Measurements from ENCODE around the gene CCDC136.

DNA sequence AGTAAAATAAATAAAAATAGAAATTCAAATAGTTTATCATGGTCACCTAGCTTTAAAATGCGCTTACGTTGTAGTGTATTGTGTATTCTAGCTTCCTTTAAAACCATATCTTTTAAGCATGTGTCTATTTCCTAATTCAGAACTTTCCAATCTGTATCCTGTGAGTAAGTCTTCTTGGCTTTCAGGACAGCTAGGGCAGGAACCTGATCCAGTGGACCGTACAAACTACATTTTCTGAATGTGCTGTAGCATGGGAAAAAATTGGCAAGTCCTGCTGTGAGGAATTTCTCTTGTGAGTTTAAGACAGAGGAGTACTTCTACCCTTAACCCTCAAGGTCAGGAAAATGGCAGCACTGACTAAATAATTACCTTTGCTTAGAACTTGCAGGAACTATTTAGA lies 28.2 kb upstream of the CCDC136 start:
- no peak for TF ChIP-seq POLR2A (IDR thresholded peaks at IDR 0.05)
- TF ChIP-seq, protein P1, sequence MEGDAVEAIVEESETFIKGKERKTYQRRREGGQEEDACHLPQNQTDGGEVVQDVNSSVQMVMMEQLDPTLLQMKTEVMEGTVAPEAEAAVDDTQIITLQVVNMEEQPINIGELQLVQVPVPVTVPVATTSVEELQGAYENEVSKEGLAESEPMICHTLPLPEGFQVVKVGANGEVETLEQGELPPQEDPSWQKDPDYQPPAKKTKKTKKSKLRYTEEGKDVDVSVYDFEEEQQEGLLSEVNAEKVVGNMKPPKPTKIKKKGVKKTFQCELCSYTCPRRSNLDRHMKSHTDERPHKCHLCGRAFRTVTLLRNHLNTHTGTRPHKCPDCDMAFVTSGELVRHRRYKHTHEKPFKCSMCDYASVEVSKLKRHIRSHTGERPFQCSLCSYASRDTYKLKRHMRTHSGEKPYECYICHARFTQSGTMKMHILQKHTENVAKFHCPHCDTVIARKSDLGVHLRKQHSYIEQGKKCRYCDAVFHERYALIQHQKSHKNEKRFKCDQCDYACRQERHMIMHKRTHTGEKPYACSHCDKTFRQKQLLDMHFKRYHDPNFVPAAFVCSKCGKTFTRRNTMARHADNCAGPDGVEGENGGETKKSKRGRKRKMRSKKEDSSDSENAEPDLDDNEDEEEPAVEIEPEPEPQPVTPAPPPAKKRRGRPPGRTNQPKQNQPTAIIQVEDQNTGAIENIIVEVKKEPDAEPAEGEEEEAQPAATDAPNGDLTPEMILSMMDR (IDR thresholded peaks at IDR 0.05): no peak

Measured in testis (tissue), 2 donors.